Prostate gland (tissue), 2 donors: ENCODE data around the gene PBX3.

Experiments used
- POLR2A ChIP-seq: fragments of 450-650 bp; IDR thresholded peaks from one replicate; pipeline ENCODE4 v1.6.1; 2016; ENCODE audit warnings: antibody characterized with exemption, mild to moderate bottlenecking
- POLR2AphosphoS5 ChIP-seq: sonication (generic); formaldehyde crosslinking; IDR thresholded peaks from one replicate; pipeline ENCODE4 v1.6.1; 2017; ENCODE audit warnings: antibody characterized with exemption
- TF ChIP-seq, protein P1 (sequence below), 4 experiments: fragments of 200-600 bp in 2 of 4; fragments of 450-650 bp in 2 of 4; sonication (generic) in 2 of 4; IDR thresholded peaks; 1 replicate in 3 of 4; 2 replicates in 1 of 4; pipeline ENCODE4 v1.5.1; 2016 to 2019; ENCODE audit warnings: antibody characterized with exemption in 4 of 4, mild to moderate bottlenecking in 2 of 4, moderate library complexity in 2 of 4

DNA sequence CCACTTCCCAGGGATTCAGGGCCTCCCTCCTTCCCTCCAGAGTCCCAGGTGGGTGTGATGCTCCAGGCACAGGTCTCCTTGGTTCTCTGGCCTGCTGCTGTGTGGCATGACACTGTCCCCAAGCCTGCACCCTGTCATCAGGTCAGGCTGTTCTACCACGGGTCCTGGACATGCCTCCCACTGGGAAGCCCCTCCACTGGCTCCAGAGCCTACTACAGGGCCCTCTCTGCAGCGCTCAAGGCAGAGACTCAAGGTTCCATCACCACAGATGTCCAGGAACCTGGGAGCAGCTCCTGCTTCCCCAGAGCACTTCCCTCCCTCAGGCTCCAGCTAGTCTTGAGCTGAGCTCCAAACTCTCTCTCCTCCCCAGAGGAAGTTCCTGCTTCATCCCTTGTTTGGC lies 237.3 kb downstream of the PBX3 start:
- TF ChIP-seq, protein P1, sequence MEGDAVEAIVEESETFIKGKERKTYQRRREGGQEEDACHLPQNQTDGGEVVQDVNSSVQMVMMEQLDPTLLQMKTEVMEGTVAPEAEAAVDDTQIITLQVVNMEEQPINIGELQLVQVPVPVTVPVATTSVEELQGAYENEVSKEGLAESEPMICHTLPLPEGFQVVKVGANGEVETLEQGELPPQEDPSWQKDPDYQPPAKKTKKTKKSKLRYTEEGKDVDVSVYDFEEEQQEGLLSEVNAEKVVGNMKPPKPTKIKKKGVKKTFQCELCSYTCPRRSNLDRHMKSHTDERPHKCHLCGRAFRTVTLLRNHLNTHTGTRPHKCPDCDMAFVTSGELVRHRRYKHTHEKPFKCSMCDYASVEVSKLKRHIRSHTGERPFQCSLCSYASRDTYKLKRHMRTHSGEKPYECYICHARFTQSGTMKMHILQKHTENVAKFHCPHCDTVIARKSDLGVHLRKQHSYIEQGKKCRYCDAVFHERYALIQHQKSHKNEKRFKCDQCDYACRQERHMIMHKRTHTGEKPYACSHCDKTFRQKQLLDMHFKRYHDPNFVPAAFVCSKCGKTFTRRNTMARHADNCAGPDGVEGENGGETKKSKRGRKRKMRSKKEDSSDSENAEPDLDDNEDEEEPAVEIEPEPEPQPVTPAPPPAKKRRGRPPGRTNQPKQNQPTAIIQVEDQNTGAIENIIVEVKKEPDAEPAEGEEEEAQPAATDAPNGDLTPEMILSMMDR (IDR thresholded peaks at IDR 0.05): no peak
- TF ChIP-seq POLR2AphosphoS5: no peak
- TF ChIP-seq POLR2A: no peak
